Stimulated activated CD4-positive, alpha-beta T cell treated with anti-CD3 and anti-CD28 coated beads, Interleukin-12 subunit alpha, Interleukin-12 subunit beta, amount 100 ng/mL, for 48 hours (primary cell): Measurements from ENCODE around the gene LAMA2.

Experiments
- DNase-seq, 3 donors: peaks; one replicate each; pipeline ENCODE4 v3.0.0-alpha.2; 2020; ENCODE audit warnings: low read depth in 2 of 3, low spot score in 1 of 3

The LAMA2 gene

GRCh38 chr6:129500958-129501739 lies 618.2 kb downstream of the LAMA2 start:
- no peak for DNase-seq

DNA sequence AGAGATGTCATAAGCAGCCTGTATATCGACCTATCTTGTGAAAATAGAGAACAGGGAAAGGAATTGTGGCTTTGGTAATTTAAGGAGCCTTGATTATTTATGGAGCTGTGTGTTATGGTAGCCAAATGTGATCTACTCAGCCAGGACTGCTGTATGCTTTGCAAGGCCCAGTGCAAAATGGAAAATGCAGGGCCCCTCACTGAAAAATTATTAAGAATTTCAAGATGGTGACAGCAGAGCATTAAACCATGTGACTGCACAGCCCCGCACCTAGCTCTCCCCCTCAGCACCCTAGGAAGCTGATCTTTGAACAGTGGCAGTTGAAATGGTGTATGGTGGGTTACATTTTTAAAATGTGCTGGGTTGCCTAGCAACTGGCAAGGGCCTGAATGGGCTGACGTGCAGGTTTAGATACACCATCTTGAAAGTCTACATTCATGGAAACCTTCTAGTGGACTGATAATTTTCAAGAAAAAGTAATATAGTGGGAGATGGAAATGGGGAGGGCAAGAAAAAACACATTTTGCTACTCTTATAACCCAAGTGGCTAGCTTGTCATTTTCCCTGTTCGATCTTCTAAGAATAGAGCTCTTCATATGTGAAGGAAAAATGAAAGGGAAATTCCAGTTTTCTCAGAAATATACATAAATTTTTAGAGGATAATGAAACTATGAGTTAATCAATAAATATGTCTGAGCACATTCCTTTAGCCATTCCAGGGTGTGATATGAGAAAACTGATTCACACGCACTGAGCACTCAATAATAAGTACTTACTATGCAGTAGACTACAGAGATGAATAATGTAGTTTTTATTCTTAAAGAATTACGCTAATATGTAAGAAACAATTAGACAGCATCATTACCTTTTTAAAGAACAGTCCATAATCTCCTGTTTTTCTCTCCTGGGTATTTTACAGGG lies 619.1 kb downstream of the LAMA2 start:
- no peak for DNase-seq

DNA sequence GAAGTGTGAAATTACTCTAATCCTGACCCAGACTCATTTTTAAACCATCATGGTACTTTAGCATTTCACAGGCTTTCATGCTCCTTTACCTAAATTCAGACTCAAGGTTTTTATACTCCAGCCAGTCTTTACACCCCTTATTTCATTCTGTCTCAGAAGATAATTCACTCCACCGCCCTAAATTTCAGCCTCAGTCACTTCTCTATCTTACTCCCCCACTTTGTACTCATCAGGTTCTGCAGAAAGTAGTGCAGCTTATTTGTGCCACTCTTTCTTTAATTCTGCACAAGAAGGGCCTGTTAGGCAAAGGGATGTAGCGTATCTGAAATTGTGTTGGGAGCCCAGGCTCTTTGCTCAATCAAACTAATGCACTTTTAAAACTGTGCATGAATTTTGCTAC lies 621.5 kb downstream of the LAMA2 start:
- no peak for DNase-seq

GRCh38 chr6:129507059-129507807 lies 624.3 kb downstream of the LAMA2 start:
- no peak for DNase-seq

GRCh38 chr6:129507846-129508245 lies 624.9 kb downstream of the LAMA2 start:
- DNase-seq = no peak

GRCh38 chr6:129508477-129509145 lies 625.7 kb downstream of the LAMA2 start:
- DNase-seq = no peak

GRCh38 chr6:129510950-129511349 lies 628.0 kb downstream of the LAMA2 start:
- no peak for DNase-seq

- no peak for DNase-seq
These were observed 630.5 kb downstream of the LAMA2 start for GRCh38 chr6:129513471-129513870.

- no peak for DNase-seq
These were observed 632.1 kb downstream of the LAMA2 start for GRCh38 chr6:129515004-129515403.

DNA sequence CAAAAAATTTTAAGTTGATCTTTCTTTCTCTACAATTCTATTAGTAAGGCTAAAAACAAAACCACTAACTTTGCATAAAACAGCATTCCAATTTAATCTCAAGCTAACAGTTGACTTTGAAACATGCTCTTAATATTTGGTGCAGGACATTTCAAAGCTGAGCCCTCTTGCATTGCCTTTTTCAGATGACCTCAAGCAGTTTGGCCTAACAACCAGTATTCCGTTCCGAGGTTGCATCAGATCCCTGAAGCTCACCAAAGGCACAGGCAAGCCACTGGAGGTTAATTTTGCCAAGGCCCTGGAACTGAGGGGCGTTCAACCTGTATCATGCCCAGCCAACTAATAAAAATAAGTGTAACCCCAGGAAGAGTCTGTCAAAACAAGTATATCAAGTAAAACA lies 633.1 kb downstream of the LAMA2 start:
- DNase-seq = no peak

GRCh38 chr6:129516787-129517186 lies 633.8 kb downstream of the LAMA2 start:
- no peak for DNase-seq

DNA sequence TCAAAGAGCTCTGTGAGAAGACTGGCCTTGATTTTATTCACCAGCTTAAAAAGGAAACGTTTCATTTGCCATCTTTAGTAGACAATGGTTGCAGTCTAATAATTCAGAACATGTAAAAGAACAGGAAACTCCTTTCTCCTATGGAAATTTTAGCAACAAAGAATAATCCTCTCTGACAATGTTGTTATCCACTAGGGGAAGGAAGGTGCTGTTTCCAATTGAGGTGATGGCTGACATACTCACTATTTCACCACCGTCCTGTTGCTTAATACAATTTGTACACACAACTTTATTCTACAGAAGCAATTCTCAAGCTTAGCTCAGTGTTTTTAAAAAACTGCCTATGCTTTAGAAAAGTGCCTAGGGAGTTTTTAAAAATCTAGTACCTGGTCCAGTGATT lies 634.4 kb downstream of the LAMA2 start:
- DNase-seq = no peak

GRCh38 chr6:129519750-129520149 lies 636.8 kb downstream of the LAMA2 start:
- no peak for DNase-seq

DNA sequence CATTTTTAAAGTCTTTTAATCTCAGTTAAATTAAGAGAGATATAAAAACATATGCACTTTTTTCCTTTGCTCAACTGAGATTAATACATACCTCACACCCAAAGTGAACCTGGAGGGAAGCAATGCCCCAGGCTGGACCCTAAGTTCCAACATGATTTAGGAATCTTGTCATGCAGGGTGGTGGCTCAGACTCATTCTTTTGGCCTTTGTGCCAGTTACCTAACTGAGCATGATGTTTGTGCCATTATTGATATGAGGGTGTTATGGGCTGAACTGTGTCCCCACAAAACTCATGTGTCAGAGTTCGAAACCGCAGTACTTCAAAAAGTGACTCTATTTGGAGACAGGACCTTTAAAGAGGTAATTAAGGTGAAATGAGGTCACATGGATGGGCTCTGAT lies 639.0 kb downstream of the LAMA2 start:
- DNase-seq = no peak

GRCh38 chr6:129523816-129524215 lies 640.9 kb downstream of the LAMA2 start:
- DNase-seq = no peak

DNA sequence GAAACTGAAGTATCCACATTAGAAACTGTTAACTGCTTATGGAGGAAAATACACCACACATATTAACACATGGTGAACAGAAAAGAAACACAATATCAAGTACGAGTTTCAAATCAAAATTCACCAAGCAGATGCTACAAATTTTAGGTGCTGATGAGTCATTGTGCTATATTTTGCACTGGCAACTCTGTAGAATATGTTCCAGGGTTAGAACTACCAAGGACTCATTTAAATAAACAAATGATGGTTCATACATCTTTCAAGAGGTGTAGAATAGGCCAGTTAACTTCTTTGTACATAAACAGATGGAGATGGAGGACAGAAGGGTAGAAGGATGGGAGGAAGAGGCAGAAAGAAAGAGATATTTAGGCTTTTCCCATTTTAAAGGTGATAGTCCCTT lies 642.1 kb downstream of the LAMA2 start:
- no peak for DNase-seq

- DNase-seq = no peak
These were observed 652.0 kb downstream of the LAMA2 start for GRCh38 chr6:129534926-129535325.

DNA sequence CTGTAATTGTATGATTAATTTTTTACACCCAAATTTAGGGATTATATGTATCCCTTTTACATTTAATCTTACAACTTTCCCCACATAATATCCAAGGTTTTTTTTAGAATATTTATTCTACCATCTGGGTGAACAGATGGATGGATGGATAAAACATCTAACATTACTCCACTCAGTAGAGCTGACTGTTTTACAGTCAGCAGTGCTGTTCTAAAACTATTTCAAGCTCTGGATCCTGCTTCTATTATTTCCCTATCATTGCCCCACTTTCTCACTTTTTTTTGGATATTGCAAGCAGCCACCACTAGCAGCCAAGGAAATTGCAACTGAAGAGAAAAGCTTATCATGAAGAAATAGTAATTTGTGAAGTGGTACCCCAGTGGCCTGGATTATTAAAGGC lies 653.3 kb downstream of the LAMA2 start:
- no peak for DNase-seq

- no peak for DNase-seq
These were observed 656.1 kb downstream of the LAMA2 start for GRCh38 chr6:129539032-129539431.

DNA sequence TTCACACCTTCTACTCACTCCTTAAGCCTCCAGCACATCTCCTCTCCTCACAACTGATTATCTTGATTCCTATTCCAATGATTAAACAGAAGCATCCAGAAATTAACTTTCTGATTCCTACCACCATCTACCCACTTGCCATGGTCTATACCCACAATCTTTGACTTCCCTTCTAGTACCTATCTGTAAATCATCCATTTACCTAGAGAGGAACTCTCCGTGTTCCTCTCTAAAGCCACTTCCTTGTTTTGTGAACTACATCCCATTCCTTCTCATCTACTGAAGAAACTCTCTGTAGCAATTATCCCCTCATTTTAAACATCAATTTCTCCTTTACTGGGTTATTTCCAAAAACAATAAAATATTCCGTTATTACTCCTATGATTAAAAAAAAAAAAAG lies 659.8 kb downstream of the LAMA2 start:
- DNase-seq = no peak

- DNase-seq = no peak
These were observed 661.0 kb downstream of the LAMA2 start for GRCh38 chr6:129543981-129544380.
